HUES48 (cell line): ENCODE data around the gene CFAP92.

Source experiments
- H3K27ac ChIP-seq: one replicate; pipeline ENCODE4 v1.7.0; 2013; ENCODE audit warnings: low read depth, low read length, inconsistent platforms
- H3K27me3 ChIP-seq: 2 replicates; pipeline ENCODE4 v1.6.1; 2013; ENCODE audit warnings: mild to moderate bottlenecking, low read length; ENCODE audit not compliant: control insufficient read depth, insufficient read depth
- H3K36me3 ChIP-seq: 2 replicates; pipeline ENCODE4 v1.6.1; 2013; ENCODE audit warnings: low read length; ENCODE audit not compliant: control insufficient read depth, insufficient read depth
- H3K4me1 ChIP-seq: 2 replicates; pipeline ENCODE4 v1.6.1; 2013; ENCODE audit warnings: mild to moderate bottlenecking, low read length; ENCODE audit not compliant: control insufficient read depth, insufficient read depth
- H3K4me3 ChIP-seq: 2 replicates; pipeline ENCODE4 v1.5.1; 2013; ENCODE audit warnings: mild to moderate bottlenecking, low read depth, low read length
- H3K9ac ChIP-seq: 2 replicates; pipeline ENCODE4 v1.6.1; 2013; ENCODE audit warnings: mild to moderate bottlenecking, low read depth, low read length, moderate library complexity
- H3K9me3 ChIP-seq: 2 replicates; pipeline ENCODE4 v1.6.1; 2013; ENCODE audit warnings: low read length; ENCODE audit not compliant: control insufficient read depth, insufficient read depth

CFAP92 gene

DNA sequence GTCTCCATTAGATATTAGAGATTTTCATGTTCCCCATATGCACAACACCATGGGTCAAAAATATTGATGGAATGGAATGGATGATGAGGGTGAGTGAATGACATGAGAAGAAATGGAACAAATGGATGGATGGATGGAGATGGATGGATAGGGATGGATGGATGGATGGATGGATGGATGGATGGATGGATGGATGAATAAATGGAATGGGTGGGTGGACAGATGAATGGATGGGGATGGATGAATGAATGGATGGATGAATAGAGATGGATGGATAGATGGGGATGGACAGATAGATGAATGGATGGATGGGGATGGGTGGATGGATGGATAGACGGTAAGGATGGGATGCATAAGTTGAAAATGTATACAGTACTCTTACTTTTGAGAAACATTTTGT is 18.6 kb downstream of the CFAP92 start:
- Histone ChIP-seq H3K27ac (no peak overlapping the region), H3K4me1 (no peaks in the 10 kb centered on the region), H3K27me3 (no peaks in the 10 kb centered on the region), H3K4me3 (no peak overlapping the region), H3K9me3 (no peaks in the 10 kb centered on the region), H3K9ac (no peak overlapping the region), H3K36me3 (no peaks in the 10 kb centered on the region)

DNA sequence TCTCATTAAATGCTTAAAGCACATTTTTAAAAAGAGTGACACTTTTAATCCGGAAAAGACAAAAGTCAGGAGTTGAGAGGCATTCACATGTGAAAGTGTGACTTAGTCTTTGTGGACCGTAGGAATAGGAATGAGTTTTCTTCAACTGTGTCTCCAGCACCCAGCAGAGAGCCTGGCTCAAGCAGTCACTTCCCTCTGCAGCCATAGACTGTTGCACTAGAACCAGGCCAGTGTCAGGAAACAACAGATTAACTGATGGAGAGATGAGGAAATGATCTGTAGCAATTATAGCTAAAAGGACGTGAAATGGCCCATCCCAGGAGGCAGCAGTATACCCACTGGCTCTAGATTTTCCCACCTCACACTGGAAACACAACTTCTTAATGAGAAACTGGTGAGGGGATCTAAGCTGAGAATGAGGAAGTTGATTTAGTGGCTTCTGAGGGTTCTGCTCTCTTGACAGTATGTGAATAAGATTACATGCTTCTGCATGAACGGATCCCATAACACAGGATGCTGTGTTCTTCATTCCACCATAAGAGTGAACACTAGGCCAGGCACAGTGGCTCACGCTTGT is 19.8 kb downstream of the CFAP92 start:
- Histone ChIP-seq H3K4me3 (no peak overlapping the region), H3K9me3 (no peaks in the 10 kb centered on the region), H3K36me3 (no peaks in the 10 kb centered on the region), H3K27me3 (no peaks in the 10 kb centered on the region), H3K4me1 (no peaks in the 10 kb centered on the region), H3K27ac (no peak overlapping the region), H3K9ac (no peak overlapping the region)

DNA sequence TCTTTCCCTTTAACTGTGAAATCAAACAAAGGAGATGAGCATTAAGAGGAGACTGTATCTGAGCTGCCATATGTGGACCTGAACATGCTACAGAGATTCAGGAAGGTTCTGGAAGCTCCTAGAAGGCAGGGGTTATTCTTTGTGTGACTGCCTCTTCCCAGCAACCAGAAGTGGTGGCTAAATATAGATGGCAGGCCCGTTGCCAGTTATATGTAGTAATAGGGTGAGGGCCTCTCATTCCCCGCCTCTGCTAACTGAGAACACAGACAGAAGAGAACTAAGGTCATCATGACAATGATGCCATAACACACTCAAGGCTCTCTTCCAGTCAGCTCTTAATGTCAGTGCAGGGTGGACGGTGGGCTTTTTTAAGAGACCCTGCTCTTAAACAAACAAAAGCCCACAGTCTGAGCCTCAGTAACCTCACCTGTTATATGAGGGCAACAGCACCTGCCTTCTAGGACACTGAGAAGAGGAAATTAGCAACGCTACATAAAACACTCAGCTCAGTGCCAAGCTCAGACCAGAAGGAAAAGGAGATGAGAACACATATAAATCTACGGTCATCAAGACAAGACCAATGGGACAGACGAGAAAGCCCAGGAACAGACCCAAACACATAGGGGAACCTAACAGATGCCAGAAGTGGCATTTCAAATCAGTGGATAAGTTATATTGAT is 22.3 kb downstream of the CFAP92 start:
- no peaks in the 10 kb centered on the region for H3K27me3 ChIP-seq
- no peaks in the 10 kb centered on the region for H3K9me3 ChIP-seq
- no peaks in the 10 kb centered on the region for H3K36me3 ChIP-seq
- no peak overlapping the region for H3K27ac ChIP-seq
- H3K9ac ChIP-seq: no peak overlapping the region
- no peaks in the 10 kb centered on the region for H3K4me1 ChIP-seq
- H3K4me3 ChIP-seq: no peak overlapping the region

GRCh38 chr3:128970740-128971047 is 23.2 kb downstream of the CFAP92 start:
- no peaks in the 10 kb centered on the region for H3K4me1 ChIP-seq
- H3K27ac ChIP-seq: no peak overlapping the region
- H3K4me3 ChIP-seq: no peak overlapping the region
- no peaks in the 10 kb centered on the region for H3K27me3 ChIP-seq
- H3K36me3 ChIP-seq: no peaks in the 10 kb centered on the region
- no peak overlapping the region for H3K9ac ChIP-seq
- H3K9me3 ChIP-seq: no peaks in the 10 kb centered on the region

DNA sequence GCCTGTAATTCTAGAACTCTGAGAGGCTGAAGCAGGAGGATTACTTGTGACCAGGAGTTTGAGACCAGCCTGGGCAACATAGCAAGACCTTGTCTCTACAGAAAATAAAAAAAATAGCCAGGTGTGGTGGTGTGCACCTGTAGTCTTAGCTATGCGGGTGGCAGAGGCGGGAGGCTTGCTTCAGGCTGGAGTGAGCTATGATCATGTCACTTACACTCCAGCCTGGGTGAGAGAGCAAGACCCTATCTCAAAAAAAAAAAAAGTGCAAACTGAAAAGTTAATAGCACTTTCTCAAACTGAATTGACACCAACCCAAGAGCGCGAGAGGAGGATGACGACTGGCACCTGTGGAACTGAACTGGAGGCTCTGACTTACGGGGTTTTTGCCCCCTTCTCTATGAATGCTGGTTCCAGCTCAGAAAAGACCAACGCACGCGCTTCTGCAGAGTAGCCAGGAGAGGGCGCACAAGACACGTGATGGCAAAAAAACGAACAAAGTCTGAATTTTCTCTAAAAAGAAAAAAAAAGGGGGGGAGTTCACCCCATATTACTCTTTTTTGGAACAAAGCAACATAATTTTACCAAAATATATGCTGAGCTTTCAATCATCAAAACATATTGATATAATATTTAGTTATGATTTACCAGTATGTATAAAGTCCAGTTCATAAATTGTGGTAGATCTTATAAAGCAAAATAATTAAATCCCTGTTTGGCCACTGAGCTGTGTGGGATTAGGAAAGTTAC is 23.7 kb downstream of the CFAP92 start:
- Histone ChIP-seq H3K36me3 (no peaks in the 10 kb centered on the region), H3K9me3 (no peaks in the 10 kb centered on the region), H3K27me3 (no peaks in the 10 kb centered on the region), H3K4me3 (no peak overlapping the region), H3K9ac (no peak overlapping the region), H3K27ac (no peak overlapping the region), H3K4me1 (no peaks in the 10 kb centered on the region)

- Histone ChIP-seq H3K36me3 (no peaks in the 10 kb centered on the region), H3K4me1 (no peaks in the 10 kb centered on the region), H3K4me3 (no peak overlapping the region), H3K9me3 (no peaks in the 10 kb centered on the region), H3K27me3 (no peaks in the 10 kb centered on the region), H3K27ac (no peak overlapping the region), H3K9ac (no peak overlapping the region)
These were observed 26.0 kb downstream of the CFAP92 start for GRCh38 chr3:128967748-128968355.

- H3K4me1 ChIP-seq: no peaks in the 10 kb centered on the region
- no peak overlapping the region for H3K4me3 ChIP-seq
- H3K9me3 ChIP-seq: no peaks in the 10 kb centered on the region
- H3K27me3 ChIP-seq: no peaks in the 10 kb centered on the region
- H3K36me3 ChIP-seq: no peaks in the 10 kb centered on the region
- H3K9ac ChIP-seq: no peak overlapping the region
- H3K27ac ChIP-seq: no peak overlapping the region
These were observed 28.1 kb downstream of the CFAP92 start for GRCh38 chr3:128965818-128966217.

- Histone ChIP-seq H3K36me3 (no peaks in the 10 kb centered on the region), H3K4me3 (no peak overlapping the region), H3K9ac (no peak overlapping the region), H3K27me3 (no peaks in the 10 kb centered on the region), H3K4me1 (no peaks in the 10 kb centered on the region), H3K27ac (no peak overlapping the region), H3K9me3 (no peaks in the 10 kb centered on the region)
These were observed 28.6 kb downstream of the CFAP92 start for GRCh38 chr3:128965280-128965679.

GRCh38 chr3:128956440-128956839 is 37.4 kb downstream of the CFAP92 start:
- Histone ChIP-seq H3K9me3 (peaks cover 5% of the 10 kb centered on the region; the same call in 1 of the 2 replicates), H3K4me3 (no peak overlapping the region), H3K36me3 (no peaks in the 10 kb centered on the region), H3K27ac (no peak overlapping the region), H3K4me1 (no peaks in the 10 kb centered on the region), H3K9ac (no peak overlapping the region), H3K27me3 (no peaks in the 10 kb centered on the region)

- Histone ChIP-seq H3K27me3 (no peaks in the 10 kb centered on the region), H3K9ac (no peak overlapping the region), H3K36me3 (no peaks in the 10 kb centered on the region), H3K4me1 (no peaks in the 10 kb centered on the region), H3K4me3 (no peak overlapping the region), H3K27ac (no peak overlapping the region), H3K9me3 (no peaks in the 10 kb centered on the region; the same call in 1 of the 2 replicates)
These were observed 43.5 kb downstream of the CFAP92 start for GRCh38 chr3:128950223-128950938.
